ENCODE results near the gene RALGAPA2. TPM values are rescaled to one million over a fixed set of nuclear protein-coding genes. Genes with fewer than 3 reads are reported as not detected.

The RALGAPA2 gene
- total RNA-seq, 4 donors from 2014 or later: 18.4 to 27.4 (median 25.2) TPM

- Histone ChIP-seq H3K27me3 (no peaks in the 10 kb centered on the region), H3K4me3 (no peak overlapping the region)
- ATAC-seq: no peak
These were observed 148.2 kb downstream of the RALGAPA2 start for GRCh38 chr20:20564279-20564678.

GRCh38 chr20:20562507-20562906 lies 149.9 kb downstream of the RALGAPA2 start:
- H3K4me1 ChIP-seq: no peaks in the 10 kb centered on the region
- TF ChIP-seq CTCF (IDR thresholded peaks at IDR 0.05) (no peak), POLR2A (IDR thresholded peaks at IDR 0.05) (no peak), POLR2AphosphoS5 (IDR thresholded peaks at IDR 0.05) (no peak), EP300 (IDR thresholded peaks at IDR 0.05) (no peak)
- no peak for ATAC-seq
- H3K27me3 ChIP-seq: no peaks in the 10 kb centered on the region
- peaks cover 0 to 21% of the 10 kb centered on the region in 2 donors for H3K36me3 ChIP-seq
- H3K27ac ChIP-seq: no peak overlapping the region
- H3K4me3 ChIP-seq: no peak overlapping the region
- no peaks in the 10 kb centered on the region for H3K9me3 ChIP-seq
- whole genome bisulfite sequencing, 2 donors (ENCODE audit: low coverage in 1 of 2): 91 to 98% methylated on average over 4 of the region's 4 CpGs

More at GRCh38 chr20:20564279-20564678, 148.2 kb downstream of the RALGAPA2 start:
- no peaks in the 10 kb centered on the region for H3K9me3 ChIP-seq
- peaks cover 0 to 17% of the 10 kb centered on the region in 2 donors for H3K36me3 ChIP-seq
- no peak overlapping the region for H3K27ac ChIP-seq
- TF ChIP-seq CTCF (IDR thresholded peaks at IDR 0.05) (no peak), POLR2AphosphoS5 (IDR thresholded peaks at IDR 0.05) (no peak), EP300 (IDR thresholded peaks at IDR 0.05) (no peak), POLR2A (IDR thresholded peaks at IDR 0.05) (no peak)
- H3K4me1 ChIP-seq: no peaks in the 10 kb centered on the region

- no peaks in the 10 kb centered on the region for H3K27me3 ChIP-seq
- no peak overlapping the region for H3K27ac ChIP-seq
- TF ChIP-seq EP300 (IDR thresholded peaks at IDR 0.05) (no peak), CTCF (IDR thresholded peaks at IDR 0.05) (no peak), POLR2A (IDR thresholded peaks at IDR 0.05) (no peak), POLR2AphosphoS5 (IDR thresholded peaks at IDR 0.05) (no peak)
- H3K4me3 ChIP-seq: no peak overlapping the region
- no peaks in the 10 kb centered on the region for H3K4me1 ChIP-seq
- peaks cover 0 to 21% of the 10 kb centered on the region in 2 donors for H3K36me3 ChIP-seq
- no peak for ATAC-seq
- H3K9me3 ChIP-seq: no peaks in the 10 kb centered on the region
These were observed 150.6 kb downstream of the RALGAPA2 start for GRCh38 chr20:20561841-20562240.

- Histone ChIP-seq H3K4me3 (no peak overlapping the region), H3K4me1 (no peaks in the 10 kb centered on the region), H3K9me3 (no peaks in the 10 kb centered on the region), H3K27me3 (no peaks in the 10 kb centered on the region), H3K36me3 (peaks cover 0 to 25% of the 10 kb centered on the region in 2 donors), H3K27ac (no peak overlapping the region)
- WGBS, 2 donors (ENCODE audit: low coverage in 1 of 2): 70 to 100% methylated on average over 1 of the region's 1 CpG
- ATAC-seq: no peak
- TF ChIP-seq CTCF (IDR thresholded peaks at IDR 0.05) (no peak), POLR2A (IDR thresholded peaks at IDR 0.05) (no peak), POLR2AphosphoS5 (IDR thresholded peaks at IDR 0.05) (no peak), EP300 (IDR thresholded peaks at IDR 0.05) (no peak)
These were observed 151.3 kb downstream of the RALGAPA2 start for GRCh38 chr20:20561172-20561571.

GRCh38 chr20:20557406-20557805 lies 155.0 kb downstream of the RALGAPA2 start:
- Histone ChIP-seq H3K36me3 (peaks cover 0 to 38% of the 10 kb centered on the region in 2 donors), H3K9me3 (no peaks in the 10 kb centered on the region), H3K4me1 (no peaks in the 10 kb centered on the region), H3K4me3 (no peak overlapping the region), H3K27me3 (no peaks in the 10 kb centered on the region), H3K27ac (no peak overlapping the region)
- TF ChIP-seq EP300 (IDR thresholded peaks at IDR 0.05) (no peak), CTCF (IDR thresholded peaks at IDR 0.05) (no peak), POLR2AphosphoS5 (IDR thresholded peaks at IDR 0.05) (no peak), POLR2A (IDR thresholded peaks at IDR 0.05) (no peak)
- no peak for ATAC-seq
- WGBS, 2 donors (ENCODE audit: low coverage in 1 of 2): 90 to 95% methylated on average over 3 of the region's 3 CpGs
